ENCODE results near the gene SPAG4. TPM values are rescaled to one million over a fixed set of nuclear protein-coding genes. Genes with fewer than 3 reads are reported as not detected.

SPAG4 gene
- total RNA-seq, 1 donor: 5.9 TPM

Other genes with a start within 250 kb of the SPAG4 start
- gene UQCC1, start 203.9 kb upstream of the SPAG4 start, total RNA-seq: 10.4 TPM
- gene GDF5, start 177.6 kb upstream of the SPAG4 start, total RNA-seq: not detected
- 10.7 TPM for gene CEP250, start 160.2 kb upstream of the SPAG4 start, total RNA-seq
- gene C20orf173, start 86.2 kb upstream of the SPAG4 start, total RNA-seq: not detected
- gene ERGIC3, start 73.8 kb upstream of the SPAG4 start, total RNA-seq: 217 TPM
- gene CPNE1, start 49.1 kb downstream of the SPAG4 start, total RNA-seq: 74.5 TPM
- gene RBM12, start 49.1 kb downstream of the SPAG4 start, total RNA-seq: 55.7 TPM
- 7.1 TPM for gene NFS1, start 83.5 kb downstream of the SPAG4 start, total RNA-seq
- 26.1 TPM for gene ROMO1, start 83.6 kb downstream of the SPAG4 start, total RNA-seq
- gene RBM39, start 126.4 kb downstream of the SPAG4 start, total RNA-seq: 1,157 TPM
- 103 TPM for gene PHF20, start 156.2 kb downstream of the SPAG4 start, total RNA-seq

Measured in mononuclear cell (primary cell).